Kasumi-1 (cell line): ENCODE measurements around the gene MARCHF3.
"Not testable (repeated sequence)": the region's sequence is repeated elsewhere in the genome, so short reads cannot be mapped to it uniquely, and the experiment has no call there.

Experiments
- DNase-seq, 2 experiments: peaks; one replicate each; lab custom pipeline; 2025; lab: John Stamatoyannopoulos, UW

Gene MARCHF3, protein sequence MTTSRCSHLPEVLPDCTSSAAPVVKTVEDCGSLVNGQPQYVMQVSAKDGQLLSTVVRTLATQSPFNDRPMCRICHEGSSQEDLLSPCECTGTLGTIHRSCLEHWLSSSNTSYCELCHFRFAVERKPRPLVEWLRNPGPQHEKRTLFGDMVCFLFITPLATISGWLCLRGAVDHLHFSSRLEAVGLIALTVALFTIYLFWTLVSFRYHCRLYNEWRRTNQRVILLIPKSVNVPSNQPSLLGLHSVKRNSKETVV

DNA sequence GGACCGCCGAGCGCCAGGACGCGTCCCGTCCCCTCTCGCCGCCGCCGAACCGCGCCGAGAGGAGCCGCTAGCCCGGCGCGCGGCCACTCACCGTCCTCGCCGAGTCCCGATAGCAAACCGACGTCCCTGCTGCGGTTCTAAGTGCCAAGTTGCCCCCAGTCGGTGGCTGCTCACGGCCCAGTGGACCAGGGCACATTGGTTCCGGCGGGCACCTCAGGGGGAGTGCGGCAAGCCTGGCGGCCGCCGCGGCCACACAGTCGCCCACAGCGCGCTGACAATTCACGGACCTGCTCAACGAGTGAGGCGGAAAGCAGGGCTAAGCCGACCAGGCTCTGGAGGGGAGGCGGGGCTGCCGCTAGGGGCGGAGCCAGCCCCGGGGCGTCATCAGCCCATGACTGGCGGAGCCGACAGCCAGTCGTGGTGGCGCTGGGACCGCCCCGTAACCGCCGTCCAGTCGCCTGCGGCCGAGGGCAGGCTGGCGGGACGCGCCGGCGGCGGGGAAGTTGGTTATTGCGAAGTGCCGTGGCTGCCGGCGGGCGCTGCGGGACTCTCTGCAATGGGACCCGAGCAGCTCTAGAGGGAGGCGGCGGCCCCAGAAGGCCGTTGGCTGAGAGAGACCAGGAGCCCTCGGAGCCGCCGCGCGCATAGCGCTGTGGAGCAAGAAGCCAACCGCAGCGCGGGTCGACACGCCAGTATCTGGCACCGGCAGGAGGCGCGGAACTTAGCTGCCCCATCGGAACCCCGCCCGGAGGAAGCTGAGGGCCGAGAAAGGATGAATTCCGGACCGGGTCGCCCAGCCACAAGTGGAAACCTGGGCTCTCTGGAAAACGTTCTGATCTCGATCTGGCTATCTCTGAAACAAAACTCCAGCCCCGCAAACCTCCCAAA lies at the start of gene MARCHF3:
TSS of gene MARCHF3 (minus strand) at position 300 of the 888 bp plus-strand sequence. CDS start 112,387 bp downstream, outside the sequence.
- peak; percentile 75 to 88 for DNase-seq

DNA sequence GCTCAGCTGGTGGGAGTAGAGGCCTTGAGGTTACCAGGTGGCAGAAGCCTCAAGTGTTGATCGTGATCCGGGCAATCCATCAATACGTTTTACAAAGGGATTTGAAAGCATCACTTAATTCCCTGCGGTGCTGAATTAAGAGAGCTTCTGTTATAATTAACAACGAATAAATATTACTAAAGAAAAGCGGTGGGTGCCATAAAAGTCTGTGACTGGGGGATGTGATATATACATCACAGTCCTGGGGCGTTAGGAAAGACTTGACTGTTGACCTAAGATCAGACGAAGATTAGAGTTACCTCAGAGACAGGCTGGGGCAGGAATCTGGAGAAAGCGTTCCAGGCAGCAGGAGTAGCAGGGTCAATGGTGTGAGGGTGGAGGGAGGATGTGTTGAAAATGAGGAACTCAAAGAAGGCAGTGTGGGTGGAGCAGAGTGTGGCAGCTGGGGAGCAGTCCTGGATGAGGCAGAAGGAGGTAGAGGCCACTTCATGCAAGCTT lies 49.7 kb upstream of the MARCHF3 start:
- DNase-seq: peak; percentile 91

DNA sequence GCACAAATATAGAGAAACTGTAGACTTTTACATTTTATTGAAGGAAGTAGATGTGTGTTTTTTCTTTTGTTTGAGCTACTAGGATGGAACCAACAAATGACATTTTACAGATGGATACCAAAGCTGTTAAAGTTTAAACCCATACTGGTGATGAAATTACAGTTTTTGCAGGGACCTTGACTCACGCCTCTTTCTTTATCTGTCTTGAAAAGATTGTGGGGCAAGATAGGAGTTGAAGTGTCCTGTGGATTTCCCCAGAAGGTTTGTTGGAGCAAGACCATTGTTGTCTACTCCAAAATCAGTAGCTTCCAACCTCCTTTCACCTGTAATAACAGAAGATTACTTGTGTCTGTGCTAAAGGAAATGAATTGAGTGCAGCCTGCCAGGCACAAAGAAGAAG lies 47.0 kb upstream of the MARCHF3 start:
- no peak for DNase-seq

DNA sequence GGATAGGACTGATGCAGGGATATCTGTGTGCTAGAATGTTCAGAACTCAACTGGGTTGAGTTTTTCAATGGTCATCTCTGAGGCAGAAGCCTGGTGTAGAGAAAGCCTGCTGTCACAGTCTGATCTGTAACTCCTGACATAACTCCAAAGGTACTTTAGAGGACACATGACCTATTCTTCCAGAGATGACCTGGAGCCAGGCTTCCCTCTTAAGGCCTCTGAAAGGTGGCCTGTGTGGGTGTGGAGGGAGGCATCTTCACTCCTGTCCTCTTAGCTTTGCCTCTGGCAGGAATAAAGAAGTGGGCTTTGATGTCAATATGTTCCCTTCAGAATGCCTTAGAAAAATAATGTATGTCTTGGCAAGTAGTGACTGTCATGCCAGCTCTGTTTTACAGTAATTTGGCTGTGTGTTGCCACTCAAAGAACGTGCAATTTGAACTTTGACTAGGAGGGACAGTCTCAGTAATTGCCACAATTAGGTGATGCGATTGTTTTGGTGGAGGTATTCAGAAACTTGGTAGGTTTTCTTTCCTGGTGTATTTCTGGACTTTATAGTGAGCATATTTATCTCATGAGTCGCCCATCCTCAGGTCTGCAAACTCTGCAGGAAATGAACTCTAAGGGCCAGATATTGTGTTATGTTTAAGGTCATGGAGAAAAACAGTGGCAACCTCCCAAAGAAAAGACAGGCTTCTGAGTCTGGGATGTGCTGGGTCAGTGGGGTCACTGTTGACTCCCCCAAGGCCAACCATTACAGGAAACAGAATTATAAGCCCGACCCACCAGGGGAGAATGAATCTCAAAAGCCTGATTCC lies 46.2 kb upstream of the MARCHF3 start:
- no peak for DNase-seq

DNA sequence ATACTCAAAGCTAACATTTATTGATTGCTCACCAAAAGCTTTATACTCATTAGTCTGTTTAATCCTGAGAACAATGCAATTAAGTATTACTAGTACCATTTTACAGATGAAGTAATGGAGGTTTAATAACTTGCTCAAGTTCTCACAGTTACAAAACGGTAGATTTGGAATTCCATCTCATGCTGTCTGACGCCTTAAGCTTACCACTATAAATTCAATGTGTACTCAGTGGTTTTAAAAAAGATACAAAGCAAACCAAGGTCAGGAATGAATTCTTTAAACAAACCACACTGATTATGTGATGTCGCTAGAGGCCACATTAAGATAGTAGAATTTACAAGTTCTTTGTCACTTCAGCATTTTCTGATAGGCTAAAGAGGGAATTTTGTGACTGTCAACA lies 44.1 kb upstream of the MARCHF3 start:
- DNase-seq: no peak

DNA sequence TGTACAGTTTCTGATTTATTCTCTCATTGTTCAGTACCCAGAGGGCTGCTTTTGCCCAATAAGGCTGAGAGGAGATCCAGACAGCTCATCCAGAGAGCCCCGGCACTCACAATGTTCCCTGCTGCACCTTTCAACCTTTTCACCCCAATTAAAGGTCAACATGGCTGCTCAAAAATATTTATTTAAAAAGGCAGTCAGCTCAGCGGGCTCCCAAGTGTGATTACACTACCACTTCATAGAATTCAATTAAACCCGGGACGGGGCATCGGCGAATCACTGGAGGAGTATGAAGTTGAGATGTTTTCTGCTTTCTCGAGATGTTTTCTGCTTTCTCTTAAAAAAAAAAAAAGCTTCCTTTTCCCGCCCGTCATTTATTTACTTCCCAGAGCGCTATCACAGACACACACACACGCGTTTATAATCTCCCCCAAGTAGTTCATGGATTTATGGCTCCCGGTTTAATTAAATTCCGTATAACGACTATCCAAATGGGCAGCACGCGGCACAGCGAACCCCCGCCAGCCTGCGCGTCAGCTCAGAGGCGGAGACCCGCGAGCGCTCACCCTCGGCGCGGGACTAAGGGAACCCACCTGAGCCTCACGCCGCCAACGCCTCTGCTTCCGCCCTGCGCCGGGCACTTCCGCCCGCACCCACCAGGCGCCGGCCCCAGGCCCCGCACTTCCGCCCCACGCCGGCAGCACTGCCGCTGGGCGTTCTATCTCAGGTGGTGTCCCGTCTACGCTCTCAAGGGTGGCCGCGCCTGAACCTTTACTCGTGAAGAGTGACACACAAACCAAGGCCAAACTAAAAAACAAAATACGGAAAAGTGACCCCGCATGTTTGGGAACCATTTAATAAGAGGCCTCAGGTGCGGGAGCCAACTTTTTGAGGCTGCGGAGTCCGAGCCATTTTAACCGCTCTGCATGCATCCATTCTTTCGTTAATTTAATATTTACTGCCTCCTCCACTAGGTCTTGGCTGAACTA lies 42.8 kb upstream of the MARCHF3 start, which contains the start of gene C5orf63:
TSS of gene C5orf63 (minus strand) at position 642 of the 986 bp plus-strand sequence. CDS start 14,507 bp downstream, outside the sequence.
- no peak for DNase-seq

DNA sequence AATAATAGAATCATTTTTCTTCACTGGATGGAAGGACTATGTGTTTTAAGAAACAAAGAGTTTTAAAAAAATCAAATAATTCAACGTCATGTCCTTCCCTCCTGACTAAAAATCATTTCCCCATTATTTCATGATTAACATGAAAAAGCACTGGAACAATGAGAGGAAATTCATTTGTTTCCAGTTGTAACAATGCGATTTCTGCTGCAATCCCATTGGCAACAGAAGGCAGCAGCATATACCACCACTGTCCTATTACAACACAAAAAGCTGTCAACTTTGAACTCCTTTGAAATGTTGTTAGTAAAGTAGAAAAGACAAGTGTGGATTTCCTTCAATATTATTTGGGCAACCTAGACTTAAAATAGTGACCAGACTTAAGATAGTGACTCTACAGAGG lies 39.9 kb upstream of the MARCHF3 start:
- no peak for DNase-seq

DNA sequence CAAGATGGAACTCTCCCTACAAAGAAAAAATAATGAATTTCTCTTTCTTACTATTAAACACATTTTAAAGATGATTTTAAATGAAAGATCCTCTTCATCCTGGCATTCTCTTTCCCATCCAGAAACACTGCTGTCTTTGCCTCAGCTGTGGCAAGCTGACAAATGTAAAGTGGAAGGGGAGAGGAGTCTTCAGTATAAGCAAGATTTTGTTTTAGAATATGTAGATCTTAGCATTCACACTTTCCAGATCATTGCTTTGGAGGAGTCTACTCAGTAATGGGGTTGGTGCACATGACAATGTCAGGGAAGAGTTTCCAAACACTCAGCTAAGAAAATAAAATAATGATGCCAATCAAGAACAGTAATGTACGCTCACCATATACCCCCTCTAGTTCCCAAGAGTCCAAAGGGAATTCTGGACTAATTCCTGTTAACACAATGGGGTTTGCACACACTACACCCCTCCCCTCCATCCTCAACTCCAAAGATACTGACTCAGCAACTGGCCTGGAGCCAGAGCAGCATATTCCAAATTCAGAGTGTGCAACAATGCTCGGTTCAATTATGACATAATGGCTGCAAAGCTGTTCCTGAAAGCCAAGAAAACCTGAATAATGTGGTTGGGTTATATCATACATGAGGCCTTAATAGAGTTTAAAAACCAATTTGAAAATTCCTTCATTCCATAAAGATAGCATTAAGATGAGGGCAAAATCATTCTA lies 38.3 kb upstream of the MARCHF3 start:
- DNase-seq: no peak

DNA sequence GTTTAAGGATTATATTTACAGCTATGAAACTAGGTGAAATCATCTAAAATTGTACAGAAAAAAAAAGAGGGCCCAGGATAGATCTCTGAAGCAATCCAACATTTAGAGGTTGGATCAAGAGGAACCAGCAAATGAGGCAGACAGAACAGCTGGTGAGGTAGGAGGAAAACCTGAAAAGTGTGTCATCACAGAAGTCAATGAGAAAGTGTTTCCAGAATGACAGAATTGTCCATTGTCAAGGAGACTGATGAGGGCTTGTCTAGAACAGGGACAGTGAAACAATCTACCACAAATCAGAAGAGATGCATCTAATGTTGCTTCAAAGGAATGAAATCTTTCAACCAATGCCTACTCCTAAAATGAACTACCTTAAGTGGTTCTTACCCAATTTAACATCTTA lies 36.4 kb upstream of the MARCHF3 start:
- DNase-seq: no peak

DNA sequence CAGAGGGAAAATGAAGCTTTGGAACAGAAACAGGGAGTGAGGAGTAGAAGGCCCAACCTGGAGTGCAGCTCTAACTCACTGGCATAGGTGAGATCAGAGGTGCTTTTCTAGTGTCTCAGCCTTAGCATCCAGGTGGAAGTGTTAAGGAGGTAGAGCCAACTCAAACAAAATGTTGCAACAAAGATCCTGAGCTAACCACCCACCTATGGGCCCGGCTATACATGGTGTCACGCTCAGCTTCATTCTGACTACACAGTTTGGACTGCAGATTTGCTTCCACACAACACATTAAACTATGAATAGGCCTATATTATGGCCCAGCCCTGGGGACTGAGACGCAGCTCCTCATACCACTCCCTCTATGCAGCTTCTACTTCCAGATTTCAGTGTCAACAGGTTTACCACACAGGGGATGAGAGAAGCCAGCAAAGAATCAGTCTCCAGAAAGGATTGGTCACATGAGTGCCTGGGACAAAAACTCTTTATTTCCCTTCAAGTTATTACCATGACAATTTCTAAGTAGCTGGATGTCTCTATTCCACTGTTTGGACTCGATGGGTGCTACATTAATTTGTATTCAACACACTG lies 34.0 kb upstream of the MARCHF3 start:
- DNase-seq: no peak

DNA sequence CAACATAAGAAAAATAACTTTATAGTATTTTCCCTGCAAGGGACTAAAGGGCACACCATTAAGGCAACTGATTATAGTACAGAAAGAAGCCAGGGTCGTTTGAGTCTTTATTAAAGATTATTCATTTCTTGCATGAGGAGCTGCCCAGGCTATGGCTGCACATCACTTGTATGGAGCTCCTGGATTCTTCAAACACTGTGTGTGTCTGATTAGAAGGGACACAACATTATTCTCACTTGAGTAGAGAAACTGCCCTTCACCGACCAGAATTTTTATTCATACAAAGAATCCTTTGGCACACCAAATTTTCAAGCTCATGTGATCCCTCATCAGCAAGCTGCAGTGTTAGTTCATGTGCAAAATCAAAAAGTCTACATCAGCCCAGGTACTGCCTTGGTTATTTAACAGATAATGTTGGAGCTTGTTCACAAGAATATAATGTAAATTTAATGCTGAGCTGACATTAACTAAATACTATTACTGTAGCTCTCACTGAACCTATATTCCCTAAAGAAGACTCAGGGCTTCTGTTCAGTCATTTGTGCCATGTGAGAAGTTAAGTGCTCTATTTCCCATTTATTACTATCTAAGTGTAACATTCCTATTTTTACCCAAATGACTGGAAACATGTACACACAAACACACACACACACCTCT lies 33.0 kb upstream of the MARCHF3 start:
- no peak for DNase-seq

DNA sequence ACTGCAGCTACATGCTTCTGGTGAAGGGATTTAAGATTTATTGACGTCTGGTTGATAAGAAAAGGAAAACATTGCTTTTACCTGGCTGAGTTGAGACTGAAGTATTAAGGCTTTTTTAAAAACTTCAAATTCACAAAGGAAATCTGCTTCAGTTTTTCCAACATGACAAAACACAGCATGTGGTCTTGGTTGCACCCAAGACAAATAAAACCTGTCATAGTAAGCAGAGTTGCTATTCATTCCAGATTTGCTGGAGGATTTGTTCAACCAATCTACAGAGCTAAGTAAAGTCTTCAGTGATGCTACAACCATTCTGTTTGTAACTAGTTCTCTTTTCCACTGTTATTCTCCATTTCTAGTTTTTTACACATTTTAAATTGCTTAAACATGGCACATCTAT lies 31.6 kb upstream of the MARCHF3 start:
- DNase-seq: no peak

DNA sequence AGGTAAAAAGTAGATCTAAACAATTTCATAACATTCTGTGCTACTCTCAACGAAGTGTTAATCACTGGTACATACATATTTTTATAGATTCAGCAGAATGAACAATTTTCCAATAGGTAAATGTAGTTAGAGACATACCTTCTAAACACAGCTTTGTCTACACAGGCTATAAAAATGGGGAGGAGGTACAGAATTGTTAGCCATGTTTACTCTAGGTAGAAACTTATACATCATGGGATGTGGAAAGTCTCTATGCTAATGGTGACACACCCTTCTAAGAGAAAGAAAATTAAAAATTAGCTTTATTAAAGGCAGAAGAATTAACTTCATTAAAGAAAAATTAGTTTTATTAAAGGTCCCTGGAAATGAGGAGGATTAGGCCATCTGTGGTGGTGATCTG lies 31.2 kb upstream of the MARCHF3 start:
- DNase-seq: no peak

DNA sequence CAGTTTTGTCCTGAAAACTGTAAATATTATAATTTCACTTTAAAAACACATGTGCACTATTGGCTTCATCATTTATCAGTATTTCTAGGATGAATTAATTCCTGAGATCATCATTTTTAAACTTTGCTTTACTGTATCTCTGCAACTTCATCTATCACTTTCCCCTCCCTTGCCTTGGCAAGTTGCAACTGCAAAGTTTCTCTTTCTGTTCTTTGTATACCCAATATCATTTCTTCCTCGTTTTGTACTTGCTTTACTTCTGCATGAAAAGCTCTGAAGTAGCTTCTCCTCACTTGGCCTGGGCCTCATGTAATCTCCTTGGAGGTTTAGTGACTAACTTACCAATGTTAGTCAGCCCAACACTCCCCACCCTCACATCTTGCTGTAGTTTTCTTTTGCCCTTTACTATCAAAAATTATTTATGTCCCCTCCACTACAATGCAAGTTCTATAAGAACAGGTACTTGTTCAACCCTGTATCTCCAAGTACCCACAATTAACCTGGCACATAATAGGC lies 30.2 kb upstream of the MARCHF3 start:
- DNase-seq: no peak

DNA sequence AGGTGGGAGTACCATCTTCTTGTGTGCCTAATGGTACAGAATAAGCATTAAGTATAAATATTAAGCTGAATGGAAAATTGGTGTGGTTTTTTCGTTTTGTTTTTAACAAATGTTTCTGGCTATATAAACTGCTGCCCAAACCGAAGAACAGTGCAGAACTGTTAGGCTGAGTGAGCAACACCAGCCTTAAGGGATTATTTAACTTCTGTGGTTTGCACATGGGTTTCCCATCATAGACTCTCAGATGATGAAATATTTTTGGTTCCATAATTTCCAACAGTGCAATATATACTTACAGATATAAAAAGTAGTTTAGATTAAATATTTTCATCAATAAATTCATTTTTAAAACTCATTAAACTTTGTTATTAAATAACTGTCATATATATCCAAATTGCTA lies 26.5 kb upstream of the MARCHF3 start:
- DNase-seq: no peak

DNA sequence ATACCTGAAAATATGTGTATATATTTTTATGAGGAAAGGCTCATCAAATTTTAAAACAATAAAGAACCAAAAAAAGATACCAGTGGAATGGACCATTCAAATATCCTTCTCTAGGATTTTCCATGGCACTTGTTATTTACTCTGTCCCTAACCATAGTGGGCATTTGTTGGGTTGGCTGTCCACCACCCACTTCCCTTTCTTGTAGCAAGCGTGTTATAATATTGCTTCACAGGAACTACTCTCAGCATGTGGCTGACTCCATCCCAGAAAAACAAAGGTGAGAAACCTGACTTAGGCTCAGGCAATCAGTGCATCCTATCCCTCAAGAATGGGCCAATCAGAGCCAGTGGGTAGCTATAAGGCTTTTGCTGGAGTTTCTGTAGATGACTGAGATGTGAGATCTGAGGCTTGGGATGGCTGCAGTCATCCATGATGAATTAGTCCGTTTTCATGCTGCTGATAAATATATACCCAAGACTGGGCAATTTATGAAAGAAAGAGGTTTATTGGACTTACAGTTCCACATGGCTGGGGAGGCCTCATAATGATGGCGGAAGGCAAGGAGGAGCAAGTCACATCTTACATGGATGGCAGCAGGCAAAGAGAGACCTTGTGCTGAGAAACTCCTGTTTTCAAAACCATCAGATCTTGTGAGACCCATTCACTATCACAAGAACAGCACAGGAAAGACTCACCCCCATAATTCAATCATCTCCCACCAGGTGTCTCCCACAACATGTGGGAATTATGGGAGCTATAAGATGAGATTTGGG lies 25.7 kb upstream of the MARCHF3 start:
- no peak for DNase-seq

DNA sequence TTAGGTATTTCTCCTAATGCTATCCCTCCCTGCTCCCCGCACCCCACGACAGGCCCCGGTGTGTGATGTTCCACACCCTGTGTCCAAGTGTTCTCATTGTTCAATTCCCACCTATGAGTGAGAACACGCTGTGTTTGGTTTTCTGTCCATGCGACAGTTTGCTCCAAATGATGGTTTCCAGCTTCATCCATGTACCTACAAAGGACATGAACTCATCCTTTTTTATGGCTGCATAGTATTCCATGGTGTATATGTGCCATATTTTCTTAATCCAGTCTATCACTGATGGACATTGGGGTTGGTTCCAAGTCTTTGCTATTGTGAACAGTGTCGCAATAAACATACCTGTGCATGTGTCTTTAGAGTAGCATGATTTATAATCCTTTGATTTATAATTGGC lies 23.2 kb upstream of the MARCHF3 start:
- not testable (repeated sequence) for DNase-seq

DNA sequence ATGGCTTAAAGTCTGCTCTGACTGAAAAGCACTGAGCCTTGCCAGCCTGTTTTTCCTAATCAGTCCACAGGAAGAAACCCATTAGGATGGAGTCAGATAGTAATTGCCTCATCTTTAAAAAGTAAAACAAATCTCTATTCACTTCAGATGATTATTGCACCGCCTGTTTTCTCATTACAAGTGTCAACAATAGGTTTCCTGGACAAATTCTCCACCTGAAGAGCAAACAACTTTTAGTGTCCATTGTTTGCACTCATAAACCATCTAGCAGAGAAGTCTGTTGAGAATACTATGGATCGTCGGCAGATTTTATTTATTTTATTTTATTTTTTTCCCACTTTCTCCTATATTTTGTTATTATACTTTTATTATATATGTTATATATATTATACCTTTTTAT lies 22.7 kb upstream of the MARCHF3 start:
- DNase-seq: no peak
